Measurements from ENCODE around the gene ATAD3B.

The ATAD3B gene

GRCh38 chr1:1535201-1536018, 63.8 kb downstream of the ATAD3B start:
- no peak for FAIRE-seq

DNA sequence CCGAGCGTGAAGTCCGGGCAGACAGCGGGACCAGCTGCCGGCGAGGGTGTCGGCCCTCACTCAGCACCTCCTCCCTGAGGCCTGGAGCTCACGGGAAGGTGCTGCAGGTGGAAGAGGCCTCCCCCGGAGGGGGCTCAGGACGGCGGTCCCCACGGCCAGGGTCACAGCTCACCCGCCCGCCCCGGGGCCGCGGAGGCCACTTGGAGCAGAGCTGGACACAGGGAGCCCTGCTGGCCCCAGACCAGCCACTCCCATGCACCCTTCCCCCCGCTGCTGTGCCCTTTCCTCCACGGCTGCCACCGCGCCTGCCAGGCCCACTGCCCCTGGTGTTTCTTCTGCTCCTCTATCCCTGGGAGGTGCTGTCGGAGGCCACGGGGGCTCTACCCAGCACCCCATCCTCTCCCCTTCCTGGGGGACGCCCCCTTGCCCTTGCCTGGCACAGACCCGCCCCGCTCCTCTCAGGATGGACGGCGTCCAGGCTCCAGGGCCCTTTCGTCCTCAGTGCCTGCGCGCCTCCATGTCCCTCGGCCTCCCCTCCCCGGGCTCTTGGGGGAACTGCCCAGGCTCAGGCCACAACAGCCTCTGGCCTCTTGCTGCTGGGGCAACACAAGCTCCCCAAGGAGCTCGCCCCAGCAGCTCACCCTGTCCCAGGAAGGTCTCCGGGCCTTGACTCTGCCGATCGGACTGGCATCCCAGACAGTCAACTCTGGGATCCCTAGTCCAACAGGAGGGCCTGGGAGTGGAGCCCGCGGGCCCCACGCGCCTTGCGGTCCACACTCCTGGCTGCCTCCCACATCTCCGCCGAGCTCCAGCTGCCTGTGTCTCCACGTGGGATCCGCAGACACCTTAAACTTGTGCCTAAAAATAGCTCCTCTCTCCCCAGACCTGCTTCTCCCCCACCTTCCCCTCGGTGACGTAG, 64.7 kb downstream of the ATAD3B start:
- FAIRE-seq, result no peak

DNA sequence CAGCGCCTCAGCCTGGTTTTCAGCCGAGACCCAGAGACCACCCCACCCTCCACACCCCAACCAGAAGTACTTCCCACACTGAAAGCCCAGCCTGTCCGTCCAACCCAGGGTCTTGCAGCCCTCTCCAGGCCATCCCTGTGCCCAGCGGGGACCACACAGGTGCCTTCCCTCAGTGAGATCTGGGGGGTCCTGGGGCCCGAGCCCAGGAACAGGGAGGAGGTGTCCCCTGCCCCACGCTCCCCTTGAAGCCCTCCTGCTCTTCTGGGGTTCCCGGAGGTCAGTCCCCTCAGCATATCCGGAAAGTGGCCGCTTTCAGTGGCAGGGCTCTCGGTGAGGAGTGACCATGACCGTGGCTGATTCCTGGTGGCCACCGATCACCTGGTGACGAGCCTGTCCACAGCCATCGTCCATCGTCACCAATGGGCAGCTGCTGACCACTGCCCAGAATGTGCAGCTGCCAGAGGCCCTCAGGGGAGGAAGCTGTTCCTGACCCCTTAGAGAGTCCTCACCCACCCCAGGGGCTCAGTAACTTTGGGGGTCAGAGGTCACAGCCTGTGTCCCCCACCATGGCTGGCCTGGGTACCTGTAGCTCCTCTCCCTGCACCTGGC, 65.5 kb downstream of the ATAD3B start:
- no peak for FAIRE-seq

- FAIRE-seq, result no peak
These were observed 66.2 kb downstream of the ATAD3B start for GRCh38 chr1:1537626-1538250.

GRCh38 chr1:1538334-1538733, 66.8 kb downstream of the ATAD3B start:
- FAIRE-seq, result no peak

GRCh38 chr1:1538989-1539309, 67.4 kb downstream of the ATAD3B start:
- FAIRE-seq, result no peak

GRCh38 chr1:1539310-1540089, 67.9 kb downstream of the ATAD3B start:
- no peak for FAIRE-seq

DNA sequence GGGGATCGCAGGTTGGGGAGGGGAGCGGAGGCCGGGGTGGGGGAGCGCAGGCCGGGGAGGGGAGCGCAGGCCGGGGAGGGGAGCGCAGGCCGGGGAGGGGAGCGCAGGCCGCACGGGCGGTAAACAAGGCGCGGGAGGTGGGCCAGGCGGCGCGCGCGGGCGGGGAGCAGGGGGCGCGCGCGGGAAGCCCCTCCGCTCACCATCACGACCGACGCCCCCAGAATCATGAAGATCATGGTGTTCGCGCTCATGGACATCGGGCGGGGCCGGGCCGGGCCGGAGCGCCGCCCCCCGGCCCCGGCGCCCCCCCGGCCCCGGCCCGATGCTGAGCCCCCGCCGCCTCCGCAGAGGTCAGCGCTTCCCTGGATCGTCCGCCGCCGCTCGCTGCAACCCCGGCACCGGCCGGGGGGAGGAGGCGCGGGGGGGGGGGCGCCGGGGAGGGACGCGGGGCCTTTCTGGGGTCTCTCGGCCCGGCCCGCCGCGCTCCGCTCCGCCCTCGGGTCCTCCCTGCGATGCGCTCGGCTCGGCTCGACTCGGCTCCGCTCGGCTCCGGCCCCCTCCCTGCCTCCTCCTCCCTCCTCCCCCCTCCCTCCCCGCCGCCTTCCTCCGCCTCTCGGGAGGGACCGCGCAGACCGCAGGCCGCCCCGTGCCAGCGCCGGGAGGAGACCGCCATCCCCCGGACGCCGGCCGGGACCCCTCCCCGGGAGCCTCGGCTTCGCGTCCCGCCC, 68.7 kb downstream of the ATAD3B start, which contains the start of gene TMEM240:
TMEM240 (minus strand) TSS at position 535 of the 728 bp plus-strand sequence; CDS start at position 257, 278 bp downstream.
- FAIRE-seq, result no peak

DNA sequence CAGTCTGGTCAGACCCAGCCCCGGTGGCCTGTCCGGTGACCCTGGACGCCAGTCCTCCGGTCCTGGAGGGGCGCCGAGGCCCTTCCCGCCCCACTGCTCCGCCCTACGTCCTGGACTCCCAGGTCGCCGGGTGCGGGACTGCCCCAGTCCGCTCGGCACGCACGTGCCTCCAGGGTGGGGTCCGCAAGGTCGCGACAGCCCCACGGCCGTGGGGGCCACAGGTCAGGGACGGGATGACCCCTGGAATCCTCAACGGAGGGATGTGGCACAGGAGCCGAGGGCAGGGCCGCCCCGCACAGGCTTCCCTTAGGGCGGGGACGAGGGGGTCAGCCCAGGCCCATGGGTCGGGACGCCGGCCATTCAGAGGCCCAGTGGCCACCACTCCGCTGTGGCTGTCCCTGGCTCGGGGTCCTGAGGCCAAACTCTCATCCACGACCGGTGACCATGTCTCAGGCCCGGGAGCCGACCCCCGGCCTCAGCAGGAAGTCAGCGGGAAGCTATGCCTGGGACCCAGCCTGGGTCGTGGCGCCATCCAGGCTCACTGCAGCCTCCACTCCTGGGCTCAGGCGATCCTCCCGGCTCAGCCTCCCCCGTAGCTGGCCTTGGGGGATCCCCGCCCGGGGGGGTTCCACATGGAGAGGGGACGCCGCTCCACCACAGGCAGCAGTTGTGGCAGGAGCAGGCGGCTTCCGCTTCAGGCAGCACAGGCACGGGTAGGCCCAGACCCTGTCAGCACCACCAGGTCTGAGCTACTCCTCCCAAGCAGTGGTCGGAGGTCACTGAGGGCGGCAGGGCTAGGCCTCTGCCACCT, 69.5 kb downstream of the ATAD3B start:
- no peak for FAIRE-seq

DNA sequence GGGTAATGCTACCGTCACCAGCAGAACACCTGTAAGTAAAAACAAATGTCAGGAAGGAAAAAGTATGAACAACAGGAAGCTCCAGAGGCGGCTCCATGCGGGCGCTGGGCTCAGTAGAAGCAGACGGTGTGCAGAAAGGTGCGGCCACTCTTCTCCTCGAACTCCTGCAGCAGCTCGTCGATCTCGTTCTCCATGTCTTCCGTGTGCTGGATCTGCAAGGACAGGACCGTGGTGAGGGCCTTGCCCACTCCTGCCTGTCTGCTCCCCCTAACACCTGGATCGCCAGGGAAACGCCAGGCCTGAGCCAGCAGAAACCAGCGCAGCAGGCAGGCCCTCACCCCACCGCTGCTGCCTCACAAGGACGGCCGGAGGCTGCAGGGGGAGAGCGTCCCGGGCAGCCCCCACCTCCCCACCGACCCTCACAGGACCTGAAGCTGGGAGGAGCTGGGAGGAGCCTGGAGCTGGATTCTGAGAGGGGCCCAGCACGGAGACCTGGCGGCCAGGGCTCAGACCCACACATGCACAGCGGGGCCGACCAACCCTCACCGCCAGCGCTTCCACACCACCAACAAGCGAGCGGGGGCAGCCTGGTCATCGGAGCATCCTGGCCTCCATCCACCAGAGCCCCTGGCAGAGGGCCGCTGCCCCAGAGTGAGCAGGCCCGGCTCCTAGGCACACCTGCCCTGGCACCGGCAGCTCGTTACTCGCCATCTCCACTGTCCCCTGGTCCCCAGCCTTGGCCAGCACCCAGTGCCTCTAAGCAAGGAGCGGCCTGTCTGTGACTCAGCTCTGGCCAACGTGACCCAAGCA, 70.6 kb downstream of the ATAD3B start:
- no peak for FAIRE-seq

DNA sequence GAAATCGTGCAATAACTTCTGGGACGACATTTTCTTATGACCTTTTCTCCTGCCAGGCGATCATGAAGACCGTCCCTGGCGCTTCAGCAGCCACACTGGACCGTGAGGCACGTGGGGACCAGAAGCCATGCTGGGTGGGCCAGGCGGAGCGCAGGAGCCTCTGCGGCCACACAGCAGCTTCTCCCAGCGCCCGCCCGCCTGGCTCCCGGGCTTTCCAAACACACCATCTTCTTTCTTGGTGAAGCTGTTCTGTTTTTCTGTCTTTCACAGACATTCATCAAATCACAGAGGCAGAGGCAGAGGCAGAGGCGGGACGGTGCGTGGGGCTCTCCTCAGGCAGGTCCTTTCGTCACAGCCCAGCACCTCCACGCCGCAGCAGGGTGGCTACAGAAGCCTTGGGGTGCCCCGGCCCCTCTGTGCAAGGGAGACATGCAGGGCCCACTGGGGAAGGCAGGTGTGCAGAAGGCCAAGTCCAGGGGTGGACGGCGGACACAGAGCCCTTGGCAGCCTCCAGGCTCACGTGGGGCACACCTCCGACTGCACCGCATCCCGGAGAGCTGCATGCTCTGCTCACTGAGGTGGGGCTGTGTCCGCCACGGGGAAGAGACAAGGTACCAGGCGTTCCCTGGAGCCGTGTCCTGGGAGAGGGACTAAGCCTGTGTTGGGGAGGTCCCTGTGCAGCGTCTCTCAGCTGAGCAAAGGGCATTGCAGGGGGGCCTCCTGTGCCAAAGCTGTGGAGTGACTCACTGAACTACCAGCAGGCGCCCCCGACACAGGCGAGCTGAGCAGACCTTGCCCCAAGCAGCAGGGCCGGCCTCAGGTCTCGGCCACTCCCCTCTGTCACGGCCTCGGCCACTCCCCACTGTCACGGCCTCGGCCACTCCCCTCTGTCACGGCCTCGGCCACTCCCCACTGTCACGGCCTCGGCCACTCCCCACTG, 71.5 kb downstream of the ATAD3B start:
- FAIRE-seq, result no peak

GRCh38 chr1:1543706-1544099, 72.1 kb downstream of the ATAD3B start:
- FAIRE-seq, result no peak

- FAIRE-seq, result no peak
These were observed 73.0 kb downstream of the ATAD3B start for GRCh38 chr1:1544544-1544943.
